Measurements from ENCODE around the gene LRRC46. TPM values are rescaled to one million over a fixed set of nuclear protein-coding genes. Genes with fewer than 3 reads are reported as not detected.

The LRRC46 gene
- total and polyA plus RNA-seq, 2 of the 13 experiments (the other 11 are each of a cell fraction or from before 2014, with no cell fraction given): 0.09 TPM

- POLR2A ChIA-PET: interaction anchor here (2.5 kb wide), 1 partner anchor 8 kb away, joined by 58 read pairs; the partner anchor contains the start of genes LRRC46 and MRPL10
- TF ChIP-seq CCDC6 (CRISPR knock-in tag; IDR thresholded peaks at IDR 0.05) (no peak), FLYWCH1 (CRISPR knock-in tag; IDR thresholded peaks at IDR 0.05) (0 out of 2 replicates have a peak, but pooled peaks have one; percentile 30), POLR2G (IDR thresholded peaks at IDR 0.05; ENCODE audit: low read depth, low read length) (no peak), ZFX (CRISPR knock-in tag; IDR thresholded peaks at IDR 0.05; ENCODE audit: low read depth) (peak; percentile 4; the same call in 1 of the 2 replicates), IKZF1 (IDR thresholded peaks at IDR 0.05) (no peak), RXRB (CRISPR knock-in tag; IDR thresholded peaks at IDR 0.05; ENCODE audit: borderline replicate concordance) (no peak), FOXK2 (IDR thresholded peaks at IDR 0.05) (no peak), ATF7-NPFF (CRISPR knock-in tag; IDR thresholded peaks at IDR 0.05; ENCODE audit: low read depth) (no peak), RBM22 (optimal IDR thresholded peaks at IDR 0.05; ENCODE audit: low read length) (peak; percentile 53), REST (IDR thresholded peaks at IDR 0.05; ENCODE audit: borderline replicate concordance in 1 of 2, low read depth in 1 of 2, low read length in 2 of 2) (no peak)
- TF ChIP-seq, protein P1, sequence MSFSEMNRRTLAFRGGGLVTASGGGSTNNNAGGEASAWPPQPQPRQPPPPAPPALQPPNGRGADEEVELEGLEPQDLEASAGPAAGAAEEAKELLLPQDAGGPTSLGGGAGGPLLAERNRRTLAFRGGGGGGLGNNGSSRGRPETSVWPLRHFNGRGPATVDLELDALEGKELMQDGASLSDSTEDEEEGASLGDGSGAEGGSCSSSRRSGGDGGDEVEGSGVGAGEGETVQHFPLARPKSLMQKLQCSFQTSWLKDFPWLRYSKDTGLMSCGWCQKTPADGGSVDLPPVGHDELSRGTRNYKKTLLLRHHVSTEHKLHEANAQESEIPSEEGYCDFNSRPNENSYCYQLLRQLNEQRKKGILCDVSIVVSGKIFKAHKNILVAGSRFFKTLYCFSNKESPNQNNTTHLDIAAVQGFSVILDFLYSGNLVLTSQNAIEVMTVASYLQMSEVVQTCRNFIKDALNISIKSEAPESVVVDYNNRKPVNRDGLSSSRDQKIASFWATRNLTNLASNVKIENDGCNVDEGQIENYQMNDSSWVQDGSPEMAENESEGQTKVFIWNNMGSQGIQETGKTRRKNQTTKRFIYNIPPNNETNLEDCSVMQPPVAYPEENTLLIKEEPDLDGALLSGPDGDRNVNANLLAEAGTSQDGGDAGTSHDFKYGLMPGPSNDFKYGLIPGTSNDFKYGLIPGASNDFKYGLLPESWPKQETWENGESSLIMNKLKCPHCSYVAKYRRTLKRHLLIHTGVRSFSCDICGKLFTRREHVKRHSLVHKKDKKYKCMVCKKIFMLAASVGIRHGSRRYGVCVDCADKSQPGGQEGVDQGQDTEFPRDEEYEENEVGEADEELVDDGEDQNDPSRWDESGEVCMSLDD (CRISPR knock-in tag; IDR thresholded peaks at IDR 0.05; ENCODE audit: borderline replicate concordance): no peak
- H3K4me3 ChIP-seq (replicated peaks in 1 of 3; ENCODE audit: insufficient read depth in 1 of 3, low read depth in 2 of 3, low read length in 3 of 3): no peak overlapping the region
- no peaks in the 10 kb centered on the region for H3K9me3 ChIP-seq (ENCODE audit: low read length)
- in situ Hi-C loops (cut with HindIII; ENCODE audit: extremely low pct_ligation_motif_present, low pct_unique_long_range_greater_than_20kb): no loop called here
- H3K4me2 ChIP-seq (ENCODE audit: low read depth, low read length): no peak overlapping the region
- ATAC-seq: no peak
- no peak overlapping the region for H2AFZ ChIP-seq (ENCODE audit: low read length)
- no peak for FAIRE-seq
- peaks cover 23 to 40% of the 10 kb centered on the region in 2 experiments for H3K36me3 ChIP-seq (replicated peaks in 1 of 2; ENCODE audit: control insufficient read depth in 1 of 2, insufficient read depth in 2 of 2, low read length in 2 of 2)
- CTCF ChIA-PET (ENCODE audit: low intra/inter-chr PET ratio, low total read pairs): no interaction called here
- no peaks in the 10 kb centered on the region; a peak in 1 of 5 replicates for H3K27me3 ChIP-seq (ENCODE audit: control insufficient read depth in 1 of 2, insufficient read depth in 2 of 2, low read length in 2 of 2)
- no peak for DNase-seq (ENCODE audit: low spot score)
- peaks cover 19% of the 10 kb centered on the region for H3K4me1 ChIP-seq (ENCODE audit: insufficient read depth, low read length)
- intact Hi-C loops (cut with micrococcal nuclease; ENCODE audit: unreplicated experiment): no loop called here
- H3K79me2 ChIP-seq (ENCODE audit: insufficient read depth, low read length): no peaks in the 10 kb centered on the region
- H4K20me1 ChIP-seq (ENCODE audit: insufficient read depth, low read length): no peaks in the 10 kb centered on the region
- H3K9ac ChIP-seq (ENCODE audit: insufficient read depth, low read depth, low read length): no peak overlapping the region
- WGBS (ENCODE audit: low lambda C conversion rate): 95% methylated on average over 4 of the region's 4 CpGs
- no TSS peak for BruUV-seq (replicated peaks)
- H3K27ac ChIP-seq (ENCODE audit: extremely low read length, insufficient read depth, low read length): no peak overlapping the region
Observed at GRCh38 chr17:47822785-47823184, 8.7 kb upstream of the LRRC46 start.

All from HepG2 (cell line).